HL-60 (cell line): Measurements from ENCODE around the gene RERE.

Source experiments
- DNase-seq, 2 experiments: peaks; one replicate each; pipeline ENCODE4 v3.0.0-alpha.2; 2010 to 2020; ENCODE audit warnings: low read depth in 1 of 2, low spot score in 1 of 2
- H3K27ac ChIP-seq: fragments of 250-450 bp; sonication (Bioruptor Pico); replicated peaks from 2 replicates; pipeline ENCODE4 v1.5.1; 2020; ENCODE audit warnings: mild to moderate bottlenecking, moderate library complexity
- H3K27me3 ChIP-seq: fragments of 250-450 bp; sonication (Bioruptor Pico); 2 replicates; pipeline ENCODE4 v1.5.1; 2021; ENCODE audit warnings: mild to moderate bottlenecking, moderate library complexity; ENCODE audit not compliant: insufficient read depth, poor library complexity, severe bottlenecking
- H3K4me3 ChIP-seq: replicated peaks from 2 replicates; pipeline ENCODE4 v1.5.1; 2011; ENCODE audit warnings: mild to moderate bottlenecking, control low read depth, low read length; ENCODE audit not compliant: insufficient read depth
- CTCF ChIP-seq: IDR thresholded peaks from one replicate; pipeline ENCODE4 v1.5.1; 2011; ENCODE audit warnings: low read length, control low read depth, inconsistent platforms; ENCODE audit not compliant: insufficient read depth
- GABPA ChIP-seq: IDR thresholded peaks from 2 replicates; pipeline ENCODE4 v1.6.1; 2012; ENCODE audit warnings: low read depth
- POLR2AphosphoS5 ChIP-seq: IDR thresholded peaks from 2 replicates; pipeline ENCODE4 v1.6.1; 2012; ENCODE audit warnings: low read depth
- REST ChIP-seq: IDR thresholded peaks from 2 replicates; pipeline ENCODE4 v1.6.1; 2012; ENCODE audit warnings: low read depth; ENCODE audit not compliant: insufficient replicate concordance
- SPI1 ChIP-seq: IDR thresholded peaks from 2 replicates; pipeline ENCODE4 v1.6.1; 2012; ENCODE audit warnings: low read depth, mild to moderate bottlenecking, borderline replicate concordance

The RERE gene

GRCh38 chr1:8807004-8807403, 10.4 kb downstream of the RERE start:
- no peak overlapping the region for H3K27ac ChIP-seq
- no peaks in the 10 kb centered on the region for H3K27me3 ChIP-seq
- no peak for TF ChIP-seq SPI1
- no peak for TF ChIP-seq CTCF
- TF ChIP-seq GABPA, result no peak
- no peak for TF ChIP-seq REST
- TF ChIP-seq POLR2AphosphoS5, result no peak
- no peak for DNase-seq
- H3K4me3 ChIP-seq, result no peak overlapping the region

GRCh38 chr1:8800416-8800815, 17.0 kb downstream of the RERE start:
- TF ChIP-seq GABPA (no peak), SPI1 (no peak), REST (no peak)
- Histone ChIP-seq H3K27me3 (no peaks in the 10 kb centered on the region), H3K27ac (no peak overlapping the region), H3K4me3 (no peak overlapping the region)
- no peak for DNase-seq

- no peak for DNase-seq
- Histone ChIP-seq H3K4me3 (no peak overlapping the region), H3K27me3 (no peaks in the 10 kb centered on the region), H3K27ac (no peak overlapping the region)
- TF ChIP-seq GABPA, result no peak
- no peak for TF ChIP-seq POLR2AphosphoS5
- no peak for TF ChIP-seq REST
These were observed 20.2 kb downstream of the RERE start for GRCh38 chr1:8797216-8797615.

GRCh38 chr1:8796812-8797211, 20.6 kb downstream of the RERE start:
- TF ChIP-seq POLR2AphosphoS5 (no peak), CTCF (no peak), SPI1 (no peak), GABPA (no peak)
- Histone ChIP-seq H3K4me3 (no peak overlapping the region), H3K27me3 (no peaks in the 10 kb centered on the region), H3K27ac (no peak overlapping the region)
- no peak for DNase-seq
